NOMO-1 treated with dmso at 0.1 percent for 144 hours (cell line): Measurements from ENCODE around the gene PPP4R1.
"Not testable (repeated sequence)": the region's sequence is repeated elsewhere in the genome, so short reads cannot be mapped to it uniquely, and the experiment has no call there.

ENCODE experiments used
- DNase-seq: peaks from one replicate; lab custom pipeline; 2025; ENCODE audit not compliant: unreplicated experiment; lab: John Stamatoyannopoulos, UW

Gene PPP4R1

DNA sequence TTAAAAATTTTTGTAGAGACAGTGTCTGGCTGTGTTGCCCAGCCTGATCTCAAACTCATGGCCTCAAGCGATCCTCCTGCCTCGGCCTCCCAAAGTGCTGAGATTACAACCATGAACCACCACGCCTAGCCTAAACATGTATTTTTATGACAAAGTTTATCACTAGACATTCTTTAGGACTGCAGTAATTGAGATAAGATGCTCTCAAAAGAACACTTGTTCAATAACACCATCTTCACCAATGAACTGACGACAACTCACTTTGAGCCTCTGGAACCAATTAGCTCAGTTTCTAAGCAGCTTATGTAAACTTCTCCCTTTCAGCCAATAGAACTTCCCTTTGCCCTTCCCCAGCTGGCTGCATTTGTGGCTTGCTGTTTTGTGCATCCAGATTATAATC is 15.3 kb upstream of the PPP4R1 start:
- no peak for DNase-seq

DNA sequence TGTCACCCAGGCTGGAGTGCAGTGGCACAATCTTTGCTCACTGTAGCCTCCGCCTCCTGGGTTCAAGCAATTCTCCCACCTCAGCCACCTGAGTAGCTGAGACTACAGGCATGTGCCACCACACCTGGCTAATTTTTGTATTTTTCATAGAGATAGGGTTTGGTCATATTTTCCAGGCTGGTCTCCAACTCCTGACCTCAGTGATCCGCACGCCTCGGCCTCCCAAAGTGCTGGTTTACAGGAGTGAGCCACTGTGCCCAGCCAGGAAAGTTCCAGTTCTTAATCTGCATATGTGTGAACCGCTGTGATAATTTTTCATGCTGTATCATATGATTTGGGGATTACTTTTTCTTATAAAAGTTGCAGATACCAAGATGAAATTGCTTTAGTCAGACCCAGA is 14.6 kb upstream of the PPP4R1 start:
- no peak for DNase-seq

DNA sequence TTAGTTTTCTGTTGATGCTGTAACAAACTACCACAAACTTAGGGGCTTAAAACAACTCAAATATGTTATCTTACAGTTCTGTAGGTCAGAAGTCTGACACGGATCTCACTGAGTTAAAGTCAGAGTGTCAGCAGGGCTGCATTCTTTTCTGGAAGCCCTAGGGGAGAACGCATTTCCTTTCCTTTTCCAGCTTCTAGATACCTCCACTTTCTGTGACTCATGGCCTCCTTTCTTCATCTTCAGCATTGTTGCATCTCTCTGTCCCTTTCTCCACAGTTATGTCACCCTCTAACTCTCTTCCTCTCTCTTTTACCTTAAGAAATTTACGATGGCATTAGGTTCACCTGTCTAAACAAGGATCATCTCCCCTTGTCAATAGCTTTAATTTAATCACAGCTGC is 13.3 kb upstream of the PPP4R1 start:
- DNase-seq, result no peak

DNA sequence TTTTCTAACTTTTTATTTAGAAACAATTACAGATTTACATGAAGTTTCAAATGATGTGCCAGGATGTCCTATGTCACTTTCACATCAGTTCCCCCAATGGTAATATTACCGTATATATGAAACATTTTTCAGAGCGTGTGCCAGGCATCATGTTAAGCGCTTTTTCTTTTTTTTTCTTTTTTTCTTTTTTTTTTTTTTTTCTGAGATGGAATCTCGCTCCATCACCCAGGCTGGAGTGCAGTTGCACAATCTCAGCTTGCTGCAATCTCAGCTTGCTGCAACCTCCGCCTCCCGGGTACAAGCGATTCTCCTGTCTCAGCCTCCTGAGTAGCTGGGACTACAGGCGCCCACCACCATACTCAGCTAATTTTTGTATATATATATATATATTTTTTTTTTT is 5.6 kb upstream of the PPP4R1 start:
- DNase-seq, result no peak

DNA sequence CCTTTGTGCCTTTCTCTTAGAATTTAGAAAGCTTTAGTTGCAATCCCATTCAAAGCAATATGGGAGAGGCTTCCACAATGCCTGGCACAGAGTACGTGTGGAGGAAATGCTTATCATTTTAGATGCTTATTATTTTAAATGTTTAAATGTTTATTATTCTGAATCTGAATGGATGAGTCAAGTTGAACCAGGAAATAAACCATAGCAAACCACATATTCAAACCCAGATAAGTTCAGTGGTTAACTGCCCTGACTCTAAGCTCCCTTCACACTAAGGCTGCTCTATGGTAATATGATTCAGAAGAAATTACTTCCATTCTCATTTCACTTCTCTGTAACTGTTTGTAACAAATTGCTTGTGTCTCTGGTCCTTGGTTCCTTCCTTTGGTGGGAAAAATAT is 5.2 kb upstream of the PPP4R1 start:
- no peak for DNase-seq

DNA sequence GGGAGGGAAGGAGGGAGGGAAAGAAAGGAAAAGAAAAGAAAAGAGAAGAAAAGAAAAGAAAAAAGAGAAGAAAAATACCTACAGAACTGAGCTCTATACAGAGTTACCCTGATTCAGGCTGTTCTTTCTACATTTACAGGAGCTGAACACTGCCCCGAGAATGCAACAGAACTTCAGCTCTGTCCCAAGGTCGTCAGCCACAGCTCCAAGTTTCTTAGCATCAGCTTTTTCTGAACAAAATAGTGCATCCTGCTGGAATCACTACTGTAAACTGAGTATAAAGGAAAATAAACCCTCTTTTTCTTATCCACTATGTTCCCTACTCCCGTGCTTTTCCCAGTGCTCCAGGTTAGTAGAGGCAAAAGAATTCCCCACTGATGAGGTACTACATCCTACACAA is 4.7 kb upstream of the PPP4R1 start:
- DNase-seq, result no peak

DNA sequence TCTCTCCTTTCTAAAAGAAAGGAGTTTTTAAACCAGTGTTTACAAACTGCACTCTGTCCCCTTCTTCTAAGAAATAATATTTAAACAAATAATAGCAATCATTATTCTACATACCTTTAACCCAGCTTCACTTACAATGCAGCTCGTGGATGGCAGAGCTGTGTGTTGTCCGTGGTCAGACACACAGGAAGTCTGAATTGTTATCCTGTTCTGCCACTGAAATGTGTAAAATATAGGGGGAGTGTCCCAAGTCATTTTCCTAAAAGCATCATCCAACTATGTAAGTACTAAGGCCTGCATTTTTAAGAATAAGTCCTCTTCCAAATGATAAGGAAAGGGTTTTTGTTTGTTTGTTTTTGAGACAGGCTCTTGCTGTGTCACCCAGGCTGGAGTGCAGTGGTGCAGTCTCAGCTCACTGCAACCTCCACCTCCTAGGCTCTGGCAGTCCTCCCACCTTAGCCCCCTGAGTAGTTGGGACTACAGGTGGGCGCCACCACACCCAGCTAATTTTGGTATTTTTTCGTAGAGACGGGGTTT is 2.7 kb upstream of the PPP4R1 start:
- DNase-seq, result no peak

DNA sequence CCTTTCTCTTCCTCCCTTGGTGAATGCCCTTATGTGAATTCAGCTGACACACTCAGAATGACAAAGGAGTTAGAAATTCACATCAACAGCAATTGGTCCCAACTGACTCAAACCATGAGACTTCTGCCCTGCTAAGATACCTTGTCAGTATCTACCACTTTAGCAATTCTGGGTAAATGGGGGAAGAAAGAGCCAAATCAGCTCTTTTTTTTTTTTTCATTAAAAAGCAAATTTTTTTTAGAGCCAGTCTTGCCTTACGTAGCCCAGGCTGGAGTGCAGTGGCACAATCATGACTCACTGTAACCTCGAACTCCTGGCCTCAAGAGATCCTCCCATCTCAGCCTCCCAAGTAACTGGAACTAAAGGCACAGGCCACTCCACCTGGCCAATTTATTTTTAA is 1.7 kb upstream of the PPP4R1 start:
- no peak for DNase-seq

DNA sequence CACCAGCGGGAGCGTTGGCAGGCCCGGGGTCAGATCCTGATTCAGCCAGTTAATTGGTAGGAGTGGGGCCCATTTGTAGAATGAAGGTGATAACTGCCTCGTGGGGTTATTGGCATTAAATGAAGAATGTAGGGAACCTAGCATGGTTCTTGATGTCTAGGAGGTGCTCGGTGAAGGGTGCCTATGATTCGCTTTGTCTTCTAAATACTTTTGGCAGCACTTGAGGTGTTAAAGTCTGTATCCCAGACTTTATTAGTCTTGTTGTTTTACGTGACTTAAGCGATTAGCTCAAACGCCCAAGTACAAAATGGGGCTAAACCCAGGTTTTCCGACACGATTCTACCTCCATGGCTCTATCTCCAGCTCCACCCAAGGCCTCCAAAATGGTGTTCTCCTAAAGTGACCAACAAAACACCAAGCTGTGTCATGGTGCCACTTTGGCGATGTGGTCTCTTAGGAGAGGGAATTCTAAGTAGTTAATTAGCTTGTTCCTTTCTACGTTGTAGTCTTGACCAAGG is 980 bp upstream of the PPP4R1 start:
- DNase-seq, result no peak

DNA sequence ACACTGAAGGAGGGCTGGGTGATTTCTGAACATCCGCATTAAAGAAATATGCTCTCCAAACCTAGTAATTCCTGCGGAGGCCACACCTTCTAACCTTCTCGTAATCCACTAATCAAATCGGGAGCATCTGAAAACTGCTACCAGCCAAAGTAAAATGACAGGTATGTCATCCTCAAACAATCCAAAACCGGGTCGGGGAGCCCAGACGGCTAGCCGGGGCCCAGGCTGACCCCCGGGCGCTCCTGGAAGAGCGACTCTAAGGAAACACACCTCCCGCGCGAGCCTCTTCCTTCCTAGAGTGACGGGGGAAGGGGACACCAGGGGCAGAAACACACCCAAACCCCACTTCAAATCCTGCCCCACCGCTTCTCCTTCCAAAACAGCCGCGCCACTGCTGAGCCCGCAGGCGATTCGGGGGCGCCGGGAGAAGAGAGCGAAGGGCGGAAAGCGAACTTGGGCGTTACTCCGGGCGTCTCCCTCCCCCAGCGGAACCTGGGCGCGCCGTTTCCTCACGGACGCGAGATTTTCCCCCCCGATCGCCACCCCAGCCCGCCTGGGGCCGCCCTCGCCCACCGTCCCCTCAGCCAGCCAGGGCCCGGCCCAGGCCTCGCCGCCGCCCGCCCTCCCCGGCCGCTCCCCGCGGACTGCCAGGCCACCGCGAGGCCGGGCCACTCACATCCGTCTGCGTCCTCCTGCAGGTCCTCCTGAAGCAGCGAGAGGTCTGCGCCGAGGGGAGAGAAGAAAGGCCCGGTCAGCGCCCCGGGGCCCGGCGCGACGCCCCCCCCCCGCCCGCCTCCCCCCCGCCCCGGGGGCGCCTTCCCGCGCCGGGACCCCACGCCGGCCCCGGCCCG is 584 bp downstream of the PPP4R1 start:
- peak; percentile 25 for DNase-seq

DNA sequence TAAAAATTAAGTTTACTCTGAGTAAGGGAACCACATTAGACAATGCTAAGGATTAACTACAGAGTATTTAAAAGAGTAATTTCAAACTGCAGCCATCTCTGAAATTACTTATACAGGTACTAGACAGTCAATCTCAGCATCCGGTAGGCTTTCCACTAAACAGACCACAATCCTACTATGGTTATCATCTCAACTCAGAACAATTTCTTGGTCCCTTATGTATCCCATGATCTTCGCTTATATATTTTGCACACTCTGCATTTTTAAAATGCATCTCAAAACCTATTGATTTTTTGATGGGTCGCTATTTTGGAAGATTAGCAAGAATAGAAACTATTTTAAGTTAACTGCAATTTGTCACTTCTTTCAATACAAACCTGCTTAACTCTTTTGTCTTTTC is 1.4 kb downstream of the PPP4R1 start:
- DNase-seq, result no peak

DNA sequence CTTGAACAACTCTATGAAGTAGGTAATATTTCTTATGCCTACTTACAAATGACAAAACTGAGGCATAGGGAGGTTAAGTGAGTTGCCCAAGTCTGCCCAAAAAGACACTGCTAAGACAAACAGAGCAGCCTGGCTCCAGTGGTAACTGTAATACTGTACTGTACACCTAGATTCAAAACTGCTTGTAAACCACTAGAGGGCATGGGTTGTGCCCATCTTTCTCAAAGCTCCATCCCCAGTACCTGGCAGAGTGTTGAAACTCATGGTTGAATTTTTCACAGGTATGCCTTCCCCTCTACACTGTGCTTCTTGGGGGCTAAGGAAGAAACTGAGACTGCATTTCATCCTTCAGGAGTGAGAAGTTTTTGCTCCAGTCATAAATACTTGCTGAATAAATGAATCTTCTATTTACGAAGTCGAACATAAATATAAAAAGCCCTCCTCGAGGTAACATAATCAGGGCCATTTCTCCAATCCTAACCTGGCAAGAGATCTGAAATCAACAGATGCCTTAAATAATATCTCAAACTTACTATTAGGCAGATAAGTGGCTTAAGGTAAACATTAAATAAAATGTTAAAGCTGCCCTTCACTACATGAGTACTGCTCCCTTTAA is 2.0 kb downstream of the PPP4R1 start:
- DNase-seq, result no peak

DNA sequence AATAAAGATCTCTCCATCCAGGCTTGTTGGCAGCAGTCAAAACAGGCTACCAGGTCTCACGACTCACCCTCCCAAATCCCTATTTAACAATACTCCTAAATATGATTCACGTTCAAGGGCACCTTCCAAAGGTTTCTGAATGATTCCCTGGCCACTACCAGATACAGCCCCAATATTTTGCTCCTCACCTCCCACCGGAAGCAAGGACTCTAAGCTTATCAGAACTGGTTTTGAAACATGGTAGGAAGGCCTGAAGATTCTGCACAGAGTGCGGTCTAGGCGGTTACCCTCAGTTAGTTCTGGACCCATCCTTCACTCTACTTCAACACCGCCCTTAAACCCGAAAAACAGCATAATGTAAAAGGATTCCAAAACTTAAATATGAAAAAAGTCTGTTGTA is 5.2 kb downstream of the PPP4R1 start:
- no peak for DNase-seq

DNA sequence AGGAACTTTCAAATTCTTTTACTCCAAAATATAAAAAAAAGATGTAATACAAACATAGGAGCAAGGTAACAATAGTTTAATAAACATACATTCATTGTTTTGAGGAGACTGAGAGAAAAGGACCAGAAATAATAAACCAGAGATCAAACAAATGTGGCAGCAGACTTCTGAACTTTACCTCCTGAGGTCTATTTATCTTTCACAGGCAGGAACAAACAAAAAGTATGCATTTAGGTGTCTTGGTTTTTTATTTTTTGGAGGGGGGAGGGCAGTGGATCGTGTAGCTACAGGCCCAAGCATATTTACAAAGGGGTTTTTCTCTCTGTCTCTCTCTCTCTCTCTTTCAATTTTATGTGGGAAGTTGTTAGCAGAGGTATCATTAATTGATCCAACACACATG is 5.6 kb downstream of the PPP4R1 start:
- no peak for DNase-seq

DNA sequence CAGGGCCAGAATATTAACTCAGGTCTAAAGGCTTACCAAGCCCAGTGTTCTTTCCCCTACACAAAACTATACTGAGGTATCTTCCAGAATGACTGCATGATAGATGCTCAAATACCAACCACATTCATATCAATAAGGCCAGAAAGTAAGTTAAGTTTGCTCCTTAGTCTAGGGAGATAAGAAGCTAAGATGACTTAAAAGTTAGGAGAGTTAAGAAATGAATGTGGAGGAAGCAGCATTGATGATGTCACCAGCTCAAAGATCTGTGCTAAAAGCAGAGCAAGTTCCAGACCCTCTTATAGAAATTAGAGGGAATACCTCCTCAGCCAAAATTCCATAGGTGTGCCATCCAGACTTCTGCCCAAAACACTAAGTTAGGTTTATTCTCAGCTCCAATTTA is 6.1 kb downstream of the PPP4R1 start:
- DNase-seq, result no peak

DNA sequence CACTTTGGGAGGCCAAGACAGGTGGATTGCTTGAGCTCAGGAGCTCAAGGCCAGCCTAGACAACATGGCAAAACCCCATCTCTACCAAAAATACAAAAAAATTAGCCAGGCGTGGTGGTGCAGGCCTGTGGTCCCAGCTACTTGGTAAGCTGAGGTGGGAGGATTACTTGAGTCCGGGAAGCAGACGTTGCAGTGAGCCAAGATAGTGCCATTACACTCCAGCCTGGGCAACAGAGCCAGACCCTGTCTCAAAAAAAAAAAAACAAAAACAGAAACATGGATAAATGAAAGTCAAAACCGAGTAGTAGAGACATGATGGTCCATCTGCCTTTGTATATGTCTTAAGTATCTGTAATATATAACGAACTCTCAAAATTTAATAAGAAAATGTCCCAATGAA is 7.2 kb downstream of the PPP4R1 start:
- not testable (repeated sequence) for DNase-seq

DNA sequence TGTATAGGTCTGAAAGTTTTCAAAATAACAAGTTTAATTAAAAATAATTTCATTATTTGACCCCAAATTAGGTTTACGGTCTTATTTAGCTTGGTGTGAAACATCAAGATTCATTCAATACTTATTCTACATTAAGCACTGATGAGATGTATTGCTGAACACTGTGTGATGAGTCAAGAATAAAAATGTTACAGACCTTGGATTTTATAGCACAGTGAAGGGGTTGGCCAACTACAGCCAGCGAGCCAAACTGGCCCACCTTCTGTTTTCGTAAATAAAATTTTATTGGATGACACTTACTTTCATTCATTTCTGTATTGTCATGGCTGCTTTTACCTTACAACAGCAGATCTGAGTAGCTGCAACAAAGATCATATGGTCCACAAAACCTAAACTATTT is 8.3 kb downstream of the PPP4R1 start:
- no peak for DNase-seq

DNA sequence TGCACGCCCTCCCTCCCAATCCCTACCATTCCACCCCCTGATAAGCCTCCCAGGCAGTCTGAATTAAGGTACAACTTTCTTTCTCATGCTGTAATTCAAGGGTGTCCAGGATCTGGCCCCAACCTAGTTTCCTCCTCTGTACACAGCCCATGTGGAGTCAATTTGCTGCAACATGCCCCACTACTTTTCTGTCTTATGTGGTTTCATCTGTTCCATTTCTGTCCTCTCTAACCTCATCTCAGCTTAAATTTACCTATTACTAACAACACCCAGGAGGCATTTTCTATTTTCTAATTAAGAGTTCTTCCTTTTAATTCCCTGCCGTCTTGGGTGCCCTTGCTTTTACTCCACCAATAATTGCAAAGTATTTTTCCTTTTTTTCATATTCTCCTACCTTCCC is 10.0 kb downstream of the PPP4R1 start:
- no peak for DNase-seq

DNA sequence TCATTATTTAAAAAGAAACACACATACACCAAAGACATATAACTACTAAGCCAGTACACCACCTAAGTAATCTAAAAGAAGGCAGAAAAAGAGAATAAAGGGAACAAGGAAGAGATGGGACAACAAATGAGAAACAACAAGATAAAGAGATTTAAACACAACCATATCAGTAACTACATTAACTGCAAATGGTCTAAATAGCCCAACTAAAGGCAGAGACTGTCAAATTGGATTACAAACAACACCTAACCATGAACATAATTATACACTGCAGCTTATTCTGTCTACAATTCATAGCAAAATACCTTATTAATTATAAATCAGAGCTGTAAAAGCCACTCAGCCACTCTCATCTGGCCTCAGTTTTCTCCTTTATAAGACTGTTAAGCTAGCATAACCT is 15.0 kb downstream of the PPP4R1 start:
- no peak for DNase-seq

DNA sequence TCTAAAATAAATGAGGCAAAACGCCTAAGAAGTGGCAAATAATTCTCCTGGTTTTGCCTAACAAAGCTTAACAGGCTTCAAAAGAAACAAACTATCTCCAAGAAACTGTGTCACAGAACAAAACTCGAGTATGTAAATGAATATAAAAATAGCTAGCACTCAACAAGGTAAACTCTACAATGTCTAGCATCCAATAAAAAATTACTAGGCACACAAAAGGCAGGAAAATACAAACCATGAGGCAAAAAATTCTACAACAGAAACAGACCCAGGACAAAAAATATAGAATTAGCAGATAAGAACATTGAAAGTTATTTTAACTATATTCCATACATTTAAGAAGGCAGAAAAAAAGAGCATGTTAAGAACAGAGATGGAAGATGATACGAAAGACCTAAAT is 16.8 kb downstream of the PPP4R1 start:
- no peak for DNase-seq

DNA sequence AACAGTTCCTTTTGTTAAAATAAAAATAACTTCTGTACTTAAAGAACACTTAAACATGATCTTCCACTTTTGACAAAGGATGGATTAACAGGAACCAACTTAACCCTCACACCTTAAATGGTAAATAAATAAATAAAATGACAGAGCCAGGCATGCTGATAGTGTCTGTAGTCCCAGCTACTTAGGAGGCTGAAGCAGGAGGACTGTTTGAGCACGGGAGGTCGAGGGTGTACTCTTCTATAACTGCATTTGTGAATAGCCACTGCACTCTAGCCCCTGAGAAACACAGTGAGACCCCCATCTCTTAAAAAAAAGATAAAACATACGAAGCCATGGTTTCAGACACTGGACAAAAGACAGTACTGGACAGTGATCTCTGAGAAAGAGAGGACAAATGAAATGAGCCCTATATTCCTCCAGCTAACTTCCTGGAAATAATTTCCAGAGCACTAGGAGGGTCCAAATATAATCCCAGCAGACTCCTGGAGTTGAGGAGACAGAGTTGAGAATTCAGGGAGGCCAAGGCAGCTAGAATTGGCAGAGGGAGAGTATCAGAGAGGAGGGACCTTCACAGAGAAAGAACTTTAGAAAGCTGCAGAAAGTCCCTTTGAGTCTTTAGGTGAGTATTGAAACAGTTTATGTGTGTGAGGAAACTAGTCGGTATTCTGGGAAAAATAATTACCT is 17.4 kb downstream of the PPP4R1 start:
- DNase-seq, result no peak

DNA sequence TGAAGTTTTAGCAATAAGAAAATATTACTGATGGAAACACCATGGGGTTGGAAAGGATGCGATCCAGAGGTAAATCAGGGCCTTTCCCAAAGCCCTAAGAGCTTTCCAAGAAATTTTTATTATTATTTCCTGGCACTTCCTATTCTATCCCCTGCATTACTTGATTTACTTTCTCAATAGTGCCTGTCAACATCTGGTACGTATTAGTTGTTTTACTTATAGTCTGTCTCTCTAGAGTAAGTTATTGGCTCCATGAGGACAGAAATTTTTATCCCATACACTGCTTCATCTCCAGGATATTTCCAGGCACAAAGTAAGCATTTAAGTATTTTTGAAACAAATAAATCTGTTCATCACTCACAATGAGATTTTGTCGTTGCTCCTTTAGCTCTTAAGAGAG is 18.1 kb downstream of the PPP4R1 start:
- DNase-seq, result no peak
